GM23338 (cell line): ENCODE results near the gene MINPP1.

Source experiments
- CTCF ChIP-seq, 2 experiments: fragments of 200-600 bp in 1 of 2; sonication (generic) in 1 of 2; conservative IDR thresholded peaks; 2 replicates each; pipeline versions ENCODE4 v1.5.1 to v1.6.1; 2016 to 2017; ENCODE audit warnings: antibody characterized with exemption in 2 of 2, low read depth in 2 of 2, mild to moderate bottlenecking in 2 of 2, moderate library complexity in 1 of 2
- EZH2 ChIP-seq: fragments of 200-600 bp; sonication (generic); IDR thresholded peaks from one replicate; pipeline ENCODE4 v1.8.0; 2017; ENCODE audit warnings: antibody characterized with exemption, mild to moderate bottlenecking, low read depth; ENCODE audit not compliant: unreplicated experiment
- EZH2phosphoT487 ChIP-seq: fragments of 200-600 bp; sonication (generic); IDR thresholded peaks from one replicate; pipeline ENCODE4 v1.8.1; 2018; ENCODE audit warnings: antibody characterized with exemption; ENCODE audit not compliant: unreplicated experiment
- NANOG ChIP-seq: IDR thresholded peaks from 2 replicates; pipeline ENCODE4 v1.6.1; 2016; ENCODE audit warnings: antibody characterized with exemption, borderline replicate concordance
- POLR2AphosphoS5 ChIP-seq: IDR thresholded peaks from 2 replicates; pipeline ENCODE4 v1.6.1; 2016; ENCODE audit warnings: antibody characterized with exemption, low read depth
- REST ChIP-seq: IDR thresholded peaks from one replicate; pipeline ENCODE4 v1.6.1; 2018; ENCODE audit warnings: antibody characterized with exemption; ENCODE audit not compliant: unreplicated experiment
- ZNF114 ChIP-seq: fragments of 250-450 bp; sonication (Bioruptor Pico); IDR thresholded peaks from 2 replicates; pipeline ENCODE4 v1.5.0; 2020; ENCODE audit warnings: mild to moderate bottlenecking, moderate library complexity
- ZNF462 ChIP-seq: fragments of 250-450 bp; sonication (Bioruptor Pico); IDR thresholded peaks from 2 replicates; pipeline ENCODE4 v1.5.0; 2020; ENCODE audit warnings: mild to moderate bottlenecking, moderate library complexity

GRCh38 chr10:87523731-87524130 is 19.0 kb downstream of the MINPP1 start:
- no peak for TF ChIP-seq CTCF (conservative IDR thresholded peaks at IDR 0.05; ENCODE audit: low read depth in 2 of 2)
- TF ChIP-seq EZH2, result no peak
- no peak for TF ChIP-seq NANOG
- no peak for TF ChIP-seq POLR2AphosphoS5
- no peak for TF ChIP-seq EZH2phosphoT487
- no peak for TF ChIP-seq REST
- TF ChIP-seq ZNF462 (CRISPR knock-in tag), result no peak
- no peak for TF ChIP-seq ZNF114 (CRISPR knock-in tag)
